GM19099 (cell line): ENCODE results near the gene ZMAT5.

Source experiments
- POLR2A ChIP-seq: IDR thresholded peaks from 3 replicates; pipeline ENCODE4 v1.6.1; 2011; ENCODE audit warnings: low read depth; ENCODE audit not compliant: insufficient read length; ENCODE audit errors: extremely low read depth

Gene ZMAT5

GRCh38 chr22:29732883-29733282, 33.9 kb downstream of the ZMAT5 start:
- TF ChIP-seq POLR2A, result no peak

DNA sequence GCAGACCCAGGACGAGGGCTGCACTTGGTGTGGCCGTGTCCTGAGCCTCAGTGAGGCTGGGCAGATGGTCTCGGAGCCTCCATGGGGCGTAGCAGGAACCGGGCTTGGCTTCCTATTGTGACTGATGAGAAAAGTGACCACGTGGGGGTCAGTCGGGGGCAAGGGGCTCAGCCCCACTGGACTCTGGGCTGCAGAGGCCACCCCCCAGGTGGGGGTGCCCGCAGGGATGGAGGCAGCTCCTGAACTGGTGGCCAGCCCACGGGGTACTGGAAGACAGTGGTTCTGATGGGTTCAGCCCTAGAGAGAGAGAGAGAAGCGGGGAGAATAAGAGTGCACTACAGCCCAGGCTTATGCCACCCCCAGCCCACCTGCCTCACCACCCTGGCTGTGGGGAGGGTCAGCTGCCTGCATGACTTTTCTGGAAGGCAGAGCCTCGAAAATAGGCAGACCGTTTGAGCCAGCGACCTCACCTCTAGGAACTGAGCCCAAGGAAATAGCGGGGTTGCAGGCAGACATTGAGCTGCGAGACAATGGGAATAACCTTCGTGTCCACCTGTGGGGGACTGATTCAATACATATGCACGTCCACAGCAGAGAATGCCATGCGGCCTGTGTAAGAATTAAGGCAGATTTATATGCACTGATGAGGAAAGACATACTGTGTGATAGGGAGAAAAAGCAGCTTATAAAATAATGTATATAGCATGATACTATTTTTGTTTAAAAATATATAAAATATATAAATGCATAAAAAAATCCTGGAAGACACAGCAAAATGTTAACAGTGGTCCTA, 35.6 kb downstream of the ZMAT5 start:
- TF ChIP-seq POLR2A, result no peak

- no peak for TF ChIP-seq POLR2A
These were observed 37.6 kb downstream of the ZMAT5 start for GRCh38 chr22:29729161-29729560.

DNA sequence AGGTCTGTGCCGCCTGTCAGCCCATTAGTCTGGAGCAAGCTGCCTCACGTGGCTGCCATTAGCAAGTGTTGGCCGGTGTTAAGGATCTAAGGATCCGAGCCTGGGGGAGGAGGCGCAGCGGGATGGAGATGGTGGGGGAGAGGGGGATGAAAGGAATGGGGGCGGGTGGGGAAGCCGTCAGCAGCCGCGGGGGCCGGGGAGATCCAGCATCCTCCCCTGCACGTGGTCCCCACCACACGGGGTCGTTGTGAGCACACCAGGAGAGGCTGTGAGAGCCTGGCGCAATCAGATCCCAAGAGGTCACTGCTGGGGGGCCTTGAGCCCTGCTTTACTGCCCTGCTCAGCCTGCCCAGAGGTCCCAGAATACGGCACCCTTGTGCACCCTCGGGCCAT, 39.7 kb downstream of the ZMAT5 start:
- TF ChIP-seq POLR2A, result no peak

GRCh38 chr22:29726512-29727130, 40.2 kb downstream of the ZMAT5 start:
- TF ChIP-seq POLR2A, result no peak

GRCh38 chr22:29726106-29726505, 40.7 kb downstream of the ZMAT5 start:
- TF ChIP-seq POLR2A, result no peak

- no peak for TF ChIP-seq POLR2A
These were observed 42.0 kb downstream of the ZMAT5 start for GRCh38 chr22:29724843-29725242.

GRCh38 chr22:29723766-29724165, 43.0 kb downstream of the ZMAT5 start:
- no peak for TF ChIP-seq POLR2A

- TF ChIP-seq POLR2A, result no peak
These were observed 44.2 kb downstream of the ZMAT5 start for GRCh38 chr22:29722587-29722986.

GRCh38 chr22:29722151-29722550, 44.7 kb downstream of the ZMAT5 start:
- no peak for TF ChIP-seq POLR2A

DNA sequence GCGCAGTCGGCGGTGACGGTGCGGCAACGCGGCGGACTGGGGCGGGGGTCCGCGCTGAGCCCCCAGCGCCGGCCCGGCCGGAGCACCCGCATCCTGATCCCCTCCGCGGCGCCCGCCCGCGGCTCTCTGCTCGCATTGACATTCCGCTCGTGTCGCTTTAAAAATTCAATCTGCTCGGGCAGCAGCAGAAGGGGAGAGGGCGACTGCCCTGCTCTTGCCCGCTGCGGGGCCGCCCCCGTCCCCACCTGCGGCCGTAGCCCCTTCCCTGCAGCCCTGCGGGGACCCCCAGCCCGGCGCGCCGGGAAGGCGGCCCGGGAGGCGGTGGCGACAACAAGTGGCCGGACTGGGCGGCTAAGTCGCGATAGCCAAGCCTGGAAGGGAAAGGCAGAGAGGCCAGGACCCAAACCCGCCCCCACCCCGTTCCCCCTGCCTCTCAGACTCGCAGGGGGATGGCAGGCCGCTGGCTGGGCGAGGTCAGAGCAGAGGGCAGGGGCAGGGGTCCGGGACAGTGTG, 45.9 kb downstream of the ZMAT5 start:
- TF ChIP-seq POLR2A, result no peak

DNA sequence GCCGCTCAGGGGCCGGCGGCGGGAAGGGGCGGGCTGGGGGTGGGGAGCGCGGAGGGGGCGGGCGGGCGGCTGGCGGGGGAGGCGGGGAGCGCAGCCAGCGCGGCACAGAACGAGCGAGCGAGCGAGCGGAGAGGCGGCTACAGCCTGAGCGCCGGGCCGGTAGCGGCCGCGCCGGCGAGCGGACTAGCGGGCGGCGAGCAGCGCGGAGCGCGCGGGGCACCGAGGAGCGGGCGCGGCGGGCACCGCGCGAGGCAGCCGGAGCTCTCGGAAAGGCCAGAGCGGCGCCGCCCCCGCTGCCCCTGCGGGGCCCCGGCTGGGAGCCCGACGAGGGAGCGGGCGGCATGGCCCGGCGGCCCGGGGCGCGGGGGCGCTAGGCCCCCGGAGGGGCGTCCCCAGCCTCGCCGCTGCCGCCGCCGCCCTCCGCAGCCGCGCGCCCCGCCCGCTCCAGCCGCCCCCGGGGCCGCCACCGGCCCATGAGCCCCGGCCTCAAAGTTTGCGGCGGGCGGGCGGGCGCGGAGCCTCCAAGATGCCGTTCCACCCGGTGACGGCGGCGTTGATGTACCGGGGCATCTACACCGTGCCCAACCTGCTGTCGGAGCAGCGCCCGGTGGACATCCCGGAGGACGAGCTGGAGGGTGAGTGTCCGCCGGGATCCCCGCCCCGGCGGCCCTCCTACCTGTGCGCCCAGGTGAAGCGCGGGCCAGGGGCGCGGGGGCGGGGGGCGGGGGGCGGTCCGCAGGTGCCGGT, 46.7 kb downstream of the ZMAT5 start, which contains the start of gene CABP7:
TSS of gene CABP7 (plus strand) at position 105 of the 747 bp plus-strand sequence. CDS start at position 527, 422 bp downstream.
- no peak for TF ChIP-seq POLR2A

DNA sequence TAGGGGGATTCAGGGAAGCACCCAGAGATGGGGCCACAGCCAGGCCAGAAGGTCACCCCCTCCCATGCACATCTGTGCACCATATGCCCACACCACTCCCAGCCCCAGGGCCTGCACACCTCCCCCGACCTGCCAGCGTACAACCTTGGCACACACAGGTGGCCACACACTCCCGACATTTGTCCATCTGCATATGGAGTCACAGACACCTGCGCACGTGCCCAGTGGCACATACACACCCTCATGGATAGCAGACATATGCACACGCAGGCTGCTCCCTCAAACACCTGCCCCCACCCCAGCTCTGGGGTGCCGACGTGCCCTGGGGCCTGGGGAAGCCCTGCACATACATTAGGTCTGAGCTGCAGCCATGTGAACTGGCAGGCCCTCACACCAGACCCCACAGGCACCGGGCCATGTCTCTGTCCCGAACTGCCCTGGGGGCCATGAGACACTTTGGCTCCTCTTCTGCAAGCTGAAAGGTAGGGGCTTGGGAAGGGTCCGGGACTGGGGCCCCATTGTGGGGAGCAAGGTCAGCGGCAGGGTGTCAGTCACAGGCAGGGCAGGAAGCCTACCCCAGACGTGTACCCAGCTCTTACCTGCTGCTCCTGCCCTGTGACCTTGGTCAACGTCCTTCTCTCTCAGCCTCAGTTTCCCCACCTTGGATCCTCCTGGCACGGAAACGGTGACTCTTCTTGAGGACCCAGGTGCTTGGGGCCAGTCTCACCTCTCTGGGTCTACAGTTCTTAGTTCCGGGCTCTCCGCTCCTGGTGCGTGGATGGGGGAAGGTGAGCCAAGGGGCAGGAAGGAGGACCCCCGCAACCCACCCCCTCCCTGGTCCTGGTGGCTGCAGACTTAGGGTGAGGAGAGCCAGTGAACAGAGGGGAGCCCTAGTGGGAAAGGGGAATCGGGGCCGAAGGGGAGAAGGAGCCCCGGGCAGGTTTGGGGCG, 47.6 kb downstream of the ZMAT5 start:
- TF ChIP-seq POLR2A, result no peak

- TF ChIP-seq POLR2A, result no peak
These were observed 49.0 kb downstream of the ZMAT5 start for GRCh38 chr22:29717789-29718188.

DNA sequence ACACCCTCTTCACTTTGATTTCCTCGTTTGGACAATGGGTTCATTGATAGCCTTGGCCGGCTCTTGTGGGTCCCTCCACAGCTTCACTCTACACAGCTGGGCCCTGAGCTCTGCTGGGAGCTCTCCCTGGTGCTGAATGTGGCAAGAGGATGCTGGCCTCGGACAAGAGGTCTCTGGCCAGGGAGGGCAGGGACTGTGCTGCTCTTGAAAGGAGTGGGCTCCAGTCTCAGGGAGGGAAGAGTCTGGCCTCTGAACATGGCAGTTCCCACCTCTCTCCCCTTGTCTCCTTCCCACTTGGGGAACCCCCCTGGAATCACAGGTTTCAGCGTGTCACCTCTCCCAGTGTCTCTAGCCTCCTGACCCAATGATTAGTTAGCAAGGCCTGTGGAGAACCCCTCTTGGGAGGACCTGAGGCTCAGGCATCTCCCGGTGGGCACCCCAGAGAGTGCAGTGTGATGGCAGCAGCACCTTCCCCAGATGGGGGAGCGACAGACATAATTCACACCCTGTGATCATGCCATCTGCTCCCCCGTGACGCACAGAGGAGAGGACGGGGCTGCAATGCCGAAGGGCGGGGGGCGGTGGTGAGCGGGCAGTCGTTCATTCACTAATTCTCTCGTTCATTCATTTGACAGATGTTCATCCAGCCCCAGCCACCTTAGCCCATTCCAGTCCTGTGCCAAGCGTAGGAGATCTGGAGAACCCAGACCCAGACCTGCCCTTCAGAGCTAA, 49.8 kb downstream of the ZMAT5 start:
- no peak for TF ChIP-seq POLR2A
